Stimulated activated naive CD8-positive, alpha-beta T cell treated with anti-CD3 and anti-CD28 coated beads, Interleukin-15, Interleukin-2, amounts not matched to agents 100 ng/mL and 50 ng/mL, for 24 hours (primary cell): ENCODE data around the gene ICE2.
A peak's percentile ranks its signal among the peaks of the same experiment; 100 is the strongest.

ENCODE experiments used
- H3K27ac Mint-ChIP-seq: one replicate; pipeline ENCODE4 v1.8.0; 2021; ENCODE audit warnings: mild to moderate bottlenecking, mixed read lengths
- H3K27me3 Mint-ChIP-seq: one replicate; pipeline ENCODE4 v1.8.0; 2021; ENCODE audit warnings: mixed read lengths
- H3K36me3 Mint-ChIP-seq: one replicate; pipeline ENCODE4 v1.8.0; 2021; ENCODE audit warnings: low read depth, mixed read lengths
- H3K4me1 Mint-ChIP-seq: one replicate; pipeline ENCODE4 v1.8.0; 2021; ENCODE audit warnings: low read depth, mixed read lengths
- H3K4me3 Mint-ChIP-seq: one replicate; pipeline ENCODE4 v1.8.0; 2021; ENCODE audit warnings: mild to moderate bottlenecking, mixed read lengths
- H3K9me3 Mint-ChIP-seq: one replicate; pipeline ENCODE4 v1.8.0; 2021; ENCODE audit warnings: mixed read lengths

ICE2 gene

GRCh38 chr15:60442763-60443162, 36.2 kb downstream of the ICE2 start:
- no peak overlapping the region for H3K4me3 Mint-ChIP-seq
- H3K36me3 Mint-ChIP-seq = peaks cover 55% of the 10 kb centered on the region

GRCh38 chr15:60442031-60442650, 36.8 kb downstream of the ICE2 start:
- Mint-ChIP-seq H3K4me3 (no peak overlapping the region), H3K27me3 (no peaks in the 10 kb centered on the region), H3K27ac (no peak overlapping the region), H3K36me3 (peaks cover 51% of the 10 kb centered on the region), H3K9me3 (no peaks in the 10 kb centered on the region), H3K4me1 (no peaks in the 10 kb centered on the region)

More at GRCh38 chr15:60442763-60443162, 36.2 kb downstream of the ICE2 start:
- Mint-ChIP-seq H3K27ac (no peak overlapping the region), H3K4me1 (no peaks in the 10 kb centered on the region), H3K9me3 (no peaks in the 10 kb centered on the region), H3K27me3 (no peaks in the 10 kb centered on the region)

GRCh38 chr15:60441331-60441730, 37.6 kb downstream of the ICE2 start:
- H3K27me3 Mint-ChIP-seq = no peaks in the 10 kb centered on the region
- H3K27ac Mint-ChIP-seq = no peak overlapping the region
- no peaks in the 10 kb centered on the region for H3K4me1 Mint-ChIP-seq
- no peak overlapping the region for H3K4me3 Mint-ChIP-seq
- H3K9me3 Mint-ChIP-seq = no peaks in the 10 kb centered on the region
- peaks cover 44% of the 10 kb centered on the region for H3K36me3 Mint-ChIP-seq

- Mint-ChIP-seq H3K27me3 (no peaks in the 10 kb centered on the region), H3K4me1 (no peaks in the 10 kb centered on the region), H3K9me3 (no peaks in the 10 kb centered on the region), H3K4me3 (no peak overlapping the region), H3K36me3 (peaks cover 41% of the 10 kb centered on the region), H3K27ac (no peak overlapping the region)
Observed at GRCh38 chr15:60438646-60439045, 40.3 kb downstream of the ICE2 start.

- no peaks in the 10 kb centered on the region for H3K9me3 Mint-ChIP-seq
- peaks cover 39% of the 10 kb centered on the region for H3K36me3 Mint-ChIP-seq
- H3K27me3 Mint-ChIP-seq = no peaks in the 10 kb centered on the region
- H3K27ac Mint-ChIP-seq = no peak overlapping the region
- peaks cover 3% of the 10 kb centered on the region for H3K4me1 Mint-ChIP-seq
- no peak overlapping the region for H3K4me3 Mint-ChIP-seq
Observed at GRCh38 chr15:60428935-60429334, 50.0 kb downstream of the ICE2 start.

- H3K27me3 Mint-ChIP-seq = no peaks in the 10 kb centered on the region
- no peaks in the 10 kb centered on the region for H3K9me3 Mint-ChIP-seq
- H3K4me3 Mint-ChIP-seq = no peak overlapping the region
- H3K36me3 Mint-ChIP-seq = peaks cover 52% of the 10 kb centered on the region
- peaks cover 9% of the 10 kb centered on the region for H3K4me1 Mint-ChIP-seq
- no peak overlapping the region for H3K27ac Mint-ChIP-seq
Observed at GRCh38 chr15:60426870-60427508, 52.0 kb downstream of the ICE2 start.

- no peak overlapping the region for H3K4me3 Mint-ChIP-seq
- H3K27ac Mint-ChIP-seq = no peak overlapping the region
Observed at GRCh38 chr15:60425461-60425860, 53.5 kb downstream of the ICE2 start.

GRCh38 chr15:60424006-60424405, 54.9 kb downstream of the ICE2 start:
- peaks cover 9% of the 10 kb centered on the region for H3K4me1 Mint-ChIP-seq
- H3K27me3 Mint-ChIP-seq = no peaks in the 10 kb centered on the region
- no peak overlapping the region for H3K4me3 Mint-ChIP-seq
- H3K36me3 Mint-ChIP-seq = peaks cover 42% of the 10 kb centered on the region
- H3K27ac Mint-ChIP-seq = peak overlapping the region; percentile 5
- H3K9me3 Mint-ChIP-seq = no peaks in the 10 kb centered on the region

More at GRCh38 chr15:60425461-60425860, 53.5 kb downstream of the ICE2 start:
- peaks cover 9% of the 10 kb centered on the region for H3K4me1 Mint-ChIP-seq
- H3K36me3 Mint-ChIP-seq = peaks cover 42% of the 10 kb centered on the region
- no peaks in the 10 kb centered on the region for H3K9me3 Mint-ChIP-seq
- no peaks in the 10 kb centered on the region for H3K27me3 Mint-ChIP-seq

- peaks cover 9% of the 10 kb centered on the region for H3K4me1 Mint-ChIP-seq
- H3K27me3 Mint-ChIP-seq = no peaks in the 10 kb centered on the region
- H3K36me3 Mint-ChIP-seq = peaks cover 42% of the 10 kb centered on the region
- H3K27ac Mint-ChIP-seq = no peak overlapping the region
- no peaks in the 10 kb centered on the region for H3K9me3 Mint-ChIP-seq
- H3K4me3 Mint-ChIP-seq = no peak overlapping the region
Observed at GRCh38 chr15:60423537-60423936, 55.4 kb downstream of the ICE2 start.

GRCh38 chr15:60421544-60421943, 57.4 kb downstream of the ICE2 start:
- no peak overlapping the region for H3K4me3 Mint-ChIP-seq
- no peak overlapping the region for H3K27ac Mint-ChIP-seq
- no peaks in the 10 kb centered on the region for H3K9me3 Mint-ChIP-seq
- H3K4me1 Mint-ChIP-seq = peaks cover 9% of the 10 kb centered on the region
- no peaks in the 10 kb centered on the region for H3K27me3 Mint-ChIP-seq
- H3K36me3 Mint-ChIP-seq = peaks cover 31% of the 10 kb centered on the region

- no peaks in the 10 kb centered on the region for H3K27me3 Mint-ChIP-seq
- H3K4me1 Mint-ChIP-seq = peaks cover 9% of the 10 kb centered on the region
- H3K36me3 Mint-ChIP-seq = peaks cover 27% of the 10 kb centered on the region
- no peaks in the 10 kb centered on the region for H3K9me3 Mint-ChIP-seq
- no peak overlapping the region for H3K4me3 Mint-ChIP-seq
- H3K27ac Mint-ChIP-seq = no peak overlapping the region
Observed at GRCh38 chr15:60420203-60420716, 58.7 kb downstream of the ICE2 start.

GRCh38 chr15:60419753-60420152, 59.2 kb downstream of the ICE2 start:
- Mint-ChIP-seq H3K27ac (no peak overlapping the region), H3K4me1 (peaks cover 9% of the 10 kb centered on the region), H3K27me3 (no peaks in the 10 kb centered on the region), H3K9me3 (no peaks in the 10 kb centered on the region), H3K36me3 (peaks cover 27% of the 10 kb centered on the region), H3K4me3 (no peak overlapping the region)

GRCh38 chr15:60418096-60418495, 60.8 kb downstream of the ICE2 start:
- H3K27ac Mint-ChIP-seq = no peak overlapping the region
- H3K36me3 Mint-ChIP-seq = peaks cover 16% of the 10 kb centered on the region
- H3K27me3 Mint-ChIP-seq = no peaks in the 10 kb centered on the region
- no peaks in the 10 kb centered on the region for H3K4me1 Mint-ChIP-seq
- H3K9me3 Mint-ChIP-seq = no peaks in the 10 kb centered on the region
- no peak overlapping the region for H3K4me3 Mint-ChIP-seq

- H3K9me3 Mint-ChIP-seq = no peaks in the 10 kb centered on the region
- peaks cover 9% of the 10 kb centered on the region for H3K36me3 Mint-ChIP-seq
- H3K4me3 Mint-ChIP-seq = no peak overlapping the region
- no peaks in the 10 kb centered on the region for H3K27me3 Mint-ChIP-seq
- no peak overlapping the region for H3K27ac Mint-ChIP-seq
- H3K4me1 Mint-ChIP-seq = no peaks in the 10 kb centered on the region
Observed at GRCh38 chr15:60417112-60417511, 61.8 kb downstream of the ICE2 start.

GRCh38 chr15:60416484-60416883, 62.5 kb downstream of the ICE2 start:
- Mint-ChIP-seq H3K27me3 (no peaks in the 10 kb centered on the region), H3K4me1 (no peaks in the 10 kb centered on the region), H3K27ac (no peak overlapping the region), H3K9me3 (no peaks in the 10 kb centered on the region), H3K4me3 (no peak overlapping the region), H3K36me3 (peaks cover 9% of the 10 kb centered on the region)
